GM12878 (cell line): ENCODE measurements around the gene DPM2. TPM values are rescaled to one million over a fixed set of nuclear protein-coding genes. Genes with fewer than 3 reads are reported as not detected.

Source experiments
- BRCA1 ChIP-seq: IDR thresholded peaks from 2 replicates; pipeline ENCODE4 v1.6.1; 2011; ENCODE audit warnings: low read depth, low read length, improper control_type of control experiment
- CBFB ChIP-seq: IDR thresholded peaks from 2 replicates; pipeline ENCODE4 v1.6.1; 2016; ENCODE audit warnings: antibody characterized with exemption, low read depth
- CBX5 ChIP-seq: sonication (generic); IDR thresholded peaks from 2 replicates; pipeline ENCODE4 v1.6.1; 2016; ENCODE audit warnings: low read depth, moderate library complexity, mild to moderate bottlenecking, inconsistent platforms
- DPF2 ChIP-seq: fragments of 450-650 bp; IDR thresholded peaks from 2 replicates; pipeline ENCODE4 v1.6.1; 2017; ENCODE audit warnings: mild to moderate bottlenecking
- E4F1 ChIP-seq: fragments of 450-650 bp; IDR thresholded peaks from 2 replicates; pipeline ENCODE4 v1.6.1; 2018; ENCODE audit warnings: borderline replicate concordance, mild to moderate bottlenecking; ENCODE audit not compliant: partially characterized antibody
- GATAD2B ChIP-seq: fragments of 450-650 bp; conservative IDR thresholded peaks from 2 replicates; pipeline ENCODE4 v1.6.1; 2017; ENCODE audit warnings: low read depth, mild to moderate bottlenecking, moderate library complexity
- HCFC1 ChIP-seq: fragments of 150-350 bp; IDR thresholded peaks from 2 replicates; pipeline ENCODE4 v1.6.1; 2014; ENCODE audit warnings: low read length
- MEF2A ChIP-seq: IDR thresholded peaks from 2 replicates; pipeline ENCODE4 v1.6.1; 2011; ENCODE audit warnings: low read depth, mild to moderate bottlenecking, low read length, moderate library complexity; ENCODE audit not compliant: insufficient read depth
- PML ChIP-seq: IDR thresholded peaks from 2 replicates; pipeline ENCODE4 v1.6.1; 2012; ENCODE audit warnings: low read length, inconsistent platforms
- POLR2A ChIP-seq: IDR thresholded peaks from 2 replicates; pipeline ENCODE4 v1.6.1; 2011; ENCODE audit warnings: low read depth, mild to moderate bottlenecking, low read length
- POLR2AphosphoS2 ChIP-seq: IDR thresholded peaks from 2 replicates; pipeline ENCODE4 v1.6.1; 2011; ENCODE audit warnings: low read depth, mild to moderate bottlenecking, low read length, improper control_type of control experiment, moderate library complexity
- RBBP5 ChIP-seq: fragments of 200-600 bp; sonication (generic); conservative IDR thresholded peaks from 2 replicates; pipeline ENCODE4 v1.6.1; 2016
- SIX5 ChIP-seq: IDR thresholded peaks from 2 replicates; pipeline ENCODE4 v1.6.1; 2011; ENCODE audit warnings: mild to moderate bottlenecking, low read depth, low read length, moderate library complexity; ENCODE audit not compliant: severe bottlenecking
- SMAD5 ChIP-seq: IDR thresholded peaks from 2 replicates; pipeline ENCODE4 v1.6.1; 2016; ENCODE audit warnings: antibody characterized with exemption, low read depth
- SMC3 ChIP-seq: IDR thresholded peaks from 2 replicates; pipeline ENCODE4 v1.6.1; 2011; ENCODE audit warnings: low read length, improper control_type of control experiment, borderline replicate concordance
- SPI1 ChIP-seq: IDR thresholded peaks from 2 replicates; pipeline ENCODE4 v1.6.1; 2011; ENCODE audit warnings: low read depth, mild to moderate bottlenecking, low read length, moderate library complexity, borderline replicate concordance; ENCODE audit not compliant: insufficient read depth
- SRF ChIP-seq, 2 experiments: IDR thresholded peaks; 2 replicates each; pipeline ENCODE4 v1.6.1; 2011; ENCODE audit warnings: low read depth in 2 of 2, low read length in 2 of 2, mild to moderate bottlenecking in 1 of 2, moderate library complexity in 1 of 2
- TAF1 ChIP-seq: IDR thresholded peaks from 2 replicates; pipeline ENCODE4 v1.6.1; 2011; ENCODE audit warnings: mild to moderate bottlenecking, low read depth, low read length, borderline replicate concordance
- TARDBP ChIP-seq: IDR thresholded peaks from 2 replicates; pipeline ENCODE4 v1.6.1; 2016; ENCODE audit warnings: borderline replicate concordance
- TCF12 ChIP-seq: IDR thresholded peaks from 2 replicates; pipeline ENCODE4 v1.6.1; 2011; ENCODE audit warnings: low read depth, mild to moderate bottlenecking, low read length
- YBX1 ChIP-seq: fragments of 450-650 bp; IDR thresholded peaks from 2 replicates; pipeline ENCODE4 v1.6.1; 2016; ENCODE audit warnings: antibody characterized with exemption
- ZBED1 ChIP-seq: IDR thresholded peaks from 2 replicates; pipeline ENCODE4 v1.6.1; 2016; ENCODE audit warnings: borderline replicate concordance
- ZNF384 ChIP-seq: IDR thresholded peaks from 2 replicates; pipeline ENCODE4 v1.6.1; 2012; ENCODE audit warnings: low read depth, mild to moderate bottlenecking, low read length, improper control_type of control experiment, borderline replicate concordance
- polyA plus RNA-seq, 11 experiments: library from polyadenylated mRNA; depleted of rRNA in 4 of 11; unstranded in 6 of 11; stranded (reverse) in 5 of 11; fragments of >200 nt; fragmentation: Nextera tagmentation in 4 of 11; fragmentation: Illumina TruSeq in 1 of 11; extraction: Ambion mirVana in 4 of 11; extraction: Trizol in 1 of 11; gene quantifications; 1 replicate in 1 of 11; 2 replicates in 10 of 11; pipeline versions ENCODE4 v1.2.1 to v1.2.3, GENCODE V29; 2011 to 2016; ENCODE audit warnings: inconsistent platforms in 2 of 11, missing spikeins in 2 of 11, low read depth in 1 of 11
- total RNA-seq, 4 experiments: library from RNA; depleted of rRNA in 3 of 4; stranded (reverse); fragments of >200 nt in 3 of 4; fragmentation: Illumina TruSeq in 1 of 4; extraction: Trizol in 1 of 4; gene quantifications; 2 replicates each; pipeline versions ENCODE4 v1.2.1 to v1.2.3, GENCODE V29; 2013 to 2021
- TF ChIP-seq, protein P1 (sequence below): IDR thresholded peaks from 2 replicates; pipeline ENCODE4 v1.6.1; 2011; ENCODE audit warnings: borderline replicate concordance, low read depth, mild to moderate bottlenecking, moderate library complexity, low read length; ENCODE audit not compliant: insufficient read depth, poor library complexity, severe bottlenecking
- TF ChIP-seq, protein P2 (sequence below), 3 experiments: IDR thresholded peaks in 2 of 3; conservative IDR thresholded peaks in 1 of 3; 2 replicates each; pipeline ENCODE4 v1.5.1; 2011; ENCODE audit warnings: low read depth in 3 of 3, low read length in 3 of 3, mild to moderate bottlenecking in 3 of 3, control low read depth in 2 of 3, moderate library complexity in 2 of 3, inconsistent platforms in 1 of 3, mixed read lengths in 1 of 3; ENCODE audit not compliant: control insufficient read depth in 2 of 3, insufficient read depth in 1 of 3; ENCODE audit errors: extremely low read depth in 1 of 3

DPM2 gene
- total and polyA plus RNA-seq, 10 of the 15 experiments (the other 5 are each of a cell fraction or from before 2014, with no cell fraction given), result 22.7 to 77.9 (median 44.7) TPM

GRCh38 chr9:127937388-127938297 lies at the start of gene DPM2 (continued):
- TF ChIP-seq SPI1 (no peak), YBX1 (no peak), TARDBP (peak; percentile 84; the same call in 1 of the 2 replicates), GATAD2B (peak; percentile 60; the same call in 1 of the 2 replicates), POLR2A (peak; percentile 83), DPF2 (0 out of 2 replicates have a peak, but pooled peaks have one; percentile 43), POLR2AphosphoS2 (peak; percentile 79; the same call in 1 of the 2 replicates), E4F1 (peak; percentile 59), RBBP5 (no peak), TAF1 (peak; percentile 41; the same call in 1 of the 2 replicates), SRF (IDR thresholded peaks at IDR 0.05; ENCODE audit: low read depth in 2 of 2, low read length in 2 of 2) (0 out of 4 replicates have a peak, but pooled peaks of 1 of the 2 experiments have one; percentile 1), HCFC1 (peak; percentile 93), MEF2A (no peak), BRCA1 (no peak), PML (peak; percentile 74; the same call in 1 of the 2 replicates), ZNF384 (no peak), ZBED1 (peak; percentile 71; the same call in 1 of the 2 replicates), SIX5 (peak; percentile 91), SMC3 (no peak), TCF12 (peak; percentile 52; the same call in 1 of the 2 replicates), CBFB (peak; percentile 96), CBX5 (no peak), SMAD5 (peak; percentile 84)
- TF ChIP-seq, protein P1, sequence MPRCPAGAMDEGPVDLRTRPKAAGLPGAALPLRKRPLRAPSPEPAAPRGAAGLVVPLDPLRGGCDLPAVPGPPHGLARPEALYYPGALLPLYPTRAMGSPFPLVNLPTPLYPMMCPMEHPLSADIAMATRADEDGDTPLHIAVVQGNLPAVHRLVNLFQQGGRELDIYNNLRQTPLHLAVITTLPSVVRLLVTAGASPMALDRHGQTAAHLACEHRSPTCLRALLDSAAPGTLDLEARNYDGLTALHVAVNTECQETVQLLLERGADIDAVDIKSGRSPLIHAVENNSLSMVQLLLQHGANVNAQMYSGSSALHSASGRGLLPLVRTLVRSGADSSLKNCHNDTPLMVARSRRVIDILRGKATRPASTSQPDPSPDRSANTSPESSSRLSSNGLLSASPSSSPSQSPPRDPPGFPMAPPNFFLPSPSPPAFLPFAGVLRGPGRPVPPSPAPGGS, result no peak
- TF ChIP-seq, protein P2, sequence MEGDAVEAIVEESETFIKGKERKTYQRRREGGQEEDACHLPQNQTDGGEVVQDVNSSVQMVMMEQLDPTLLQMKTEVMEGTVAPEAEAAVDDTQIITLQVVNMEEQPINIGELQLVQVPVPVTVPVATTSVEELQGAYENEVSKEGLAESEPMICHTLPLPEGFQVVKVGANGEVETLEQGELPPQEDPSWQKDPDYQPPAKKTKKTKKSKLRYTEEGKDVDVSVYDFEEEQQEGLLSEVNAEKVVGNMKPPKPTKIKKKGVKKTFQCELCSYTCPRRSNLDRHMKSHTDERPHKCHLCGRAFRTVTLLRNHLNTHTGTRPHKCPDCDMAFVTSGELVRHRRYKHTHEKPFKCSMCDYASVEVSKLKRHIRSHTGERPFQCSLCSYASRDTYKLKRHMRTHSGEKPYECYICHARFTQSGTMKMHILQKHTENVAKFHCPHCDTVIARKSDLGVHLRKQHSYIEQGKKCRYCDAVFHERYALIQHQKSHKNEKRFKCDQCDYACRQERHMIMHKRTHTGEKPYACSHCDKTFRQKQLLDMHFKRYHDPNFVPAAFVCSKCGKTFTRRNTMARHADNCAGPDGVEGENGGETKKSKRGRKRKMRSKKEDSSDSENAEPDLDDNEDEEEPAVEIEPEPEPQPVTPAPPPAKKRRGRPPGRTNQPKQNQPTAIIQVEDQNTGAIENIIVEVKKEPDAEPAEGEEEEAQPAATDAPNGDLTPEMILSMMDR (IDR thresholded peaks at IDR 0.05 in 2 of 3, conservative IDR thresholded peaks at IDR 0.05 in 1 of 3; ENCODE audit: control insufficient read depth in 2 of 3, extremely low read depth in 1 of 3, insufficient read depth in 1 of 3, low read depth in 3 of 3, low read length in 3 of 3), result no peak
